Sigmoid colon (tissue), 4 donors: Measurements from ENCODE around the gene LRP11.

Source experiments
- EP300 ChIP-seq, 4 donors: sonication (generic); formaldehyde crosslinking; IDR thresholded peaks; one replicate each; pipeline ENCODE4 v1.6.1; 2017; ENCODE audit warnings: antibody characterized with exemption in 4 of 4
- POLR2A ChIP-seq, 2 donors: fragments of 450-650 bp; IDR thresholded peaks; one replicate each; pipeline ENCODE4 v1.6.1; 2016; ENCODE audit warnings: antibody characterized with exemption in 2 of 2, mild to moderate bottlenecking in 2 of 2, moderate library complexity in 2 of 2
- POLR2AphosphoS5 ChIP-seq, 4 donors: sonication (generic); formaldehyde crosslinking; IDR thresholded peaks; one replicate each; pipeline ENCODE4 v1.6.1; 2017; ENCODE audit warnings: antibody characterized with exemption in 4 of 4
- TF ChIP-seq, protein P1 (sequence below), 4 experiments: fragments of 450-650 bp in 3 of 4; fragments of 200-600 bp in 1 of 4; IDR thresholded peaks; one replicate each; pipeline ENCODE4 v1.5.1; 2016 to 2019; ENCODE audit warnings: antibody characterized with exemption in 4 of 4, mild to moderate bottlenecking in 3 of 4, moderate library complexity in 2 of 4

DNA sequence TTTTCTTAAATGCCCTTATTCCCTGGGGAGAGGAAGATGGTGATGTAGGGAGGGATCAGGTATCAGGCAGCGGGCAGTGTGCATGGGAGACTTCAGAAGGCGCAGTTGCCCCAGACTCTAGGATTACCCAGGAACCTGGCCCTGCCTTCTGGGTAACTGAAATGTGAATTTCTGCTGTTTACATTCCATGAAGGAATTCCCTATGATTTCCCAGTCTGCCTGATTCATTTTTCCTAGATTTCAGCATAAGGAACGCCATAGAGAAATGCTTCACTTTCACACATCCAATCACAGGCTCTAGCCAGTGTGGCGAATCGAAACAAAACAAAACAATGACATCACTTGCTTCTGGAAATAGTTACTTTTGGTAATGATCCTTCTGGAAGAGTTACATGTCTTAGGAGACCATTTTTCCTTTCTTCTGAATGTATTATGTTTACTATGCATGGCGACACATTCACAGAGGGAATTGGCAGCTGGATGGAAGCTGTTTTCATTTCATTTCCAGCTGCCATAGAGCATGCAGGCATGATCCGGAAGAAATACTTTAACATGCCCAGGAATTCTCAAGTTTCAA, 33.3 kb downstream of the LRP11 start:
- TF ChIP-seq EP300 (IDR thresholded peaks at IDR 0.05) (no peak), POLR2A (IDR thresholded peaks at IDR 0.05) (no peak), POLR2AphosphoS5 (IDR thresholded peaks at IDR 0.05) (no peak)
- TF ChIP-seq, protein P1, sequence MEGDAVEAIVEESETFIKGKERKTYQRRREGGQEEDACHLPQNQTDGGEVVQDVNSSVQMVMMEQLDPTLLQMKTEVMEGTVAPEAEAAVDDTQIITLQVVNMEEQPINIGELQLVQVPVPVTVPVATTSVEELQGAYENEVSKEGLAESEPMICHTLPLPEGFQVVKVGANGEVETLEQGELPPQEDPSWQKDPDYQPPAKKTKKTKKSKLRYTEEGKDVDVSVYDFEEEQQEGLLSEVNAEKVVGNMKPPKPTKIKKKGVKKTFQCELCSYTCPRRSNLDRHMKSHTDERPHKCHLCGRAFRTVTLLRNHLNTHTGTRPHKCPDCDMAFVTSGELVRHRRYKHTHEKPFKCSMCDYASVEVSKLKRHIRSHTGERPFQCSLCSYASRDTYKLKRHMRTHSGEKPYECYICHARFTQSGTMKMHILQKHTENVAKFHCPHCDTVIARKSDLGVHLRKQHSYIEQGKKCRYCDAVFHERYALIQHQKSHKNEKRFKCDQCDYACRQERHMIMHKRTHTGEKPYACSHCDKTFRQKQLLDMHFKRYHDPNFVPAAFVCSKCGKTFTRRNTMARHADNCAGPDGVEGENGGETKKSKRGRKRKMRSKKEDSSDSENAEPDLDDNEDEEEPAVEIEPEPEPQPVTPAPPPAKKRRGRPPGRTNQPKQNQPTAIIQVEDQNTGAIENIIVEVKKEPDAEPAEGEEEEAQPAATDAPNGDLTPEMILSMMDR (IDR thresholded peaks at IDR 0.05): no peak
